IMR-90 (cell line): ENCODE results near the gene ATP9B. TPM values are rescaled to one million over a fixed set of nuclear protein-coding genes. Genes with fewer than 3 reads are reported as not detected.
A peak's percentile ranks its signal among the peaks of the same experiment; 100 is the strongest.

ENCODE experiments used
- ATAC-seq: fragments of 200-7000 bp; cut with Tn5 transposase; 2 replicates; pipeline ENCODE4 v1.9.1; 2020; ENCODE audit warnings: low read depth, mild to moderate bottlenecking, moderate library complexity
- BruUV-seq: library from RNA; stranded (reverse); fragments of 400-500 nt; replicated peaks from 2 replicates; lab custom pipeline; 2021; lab: Mats Ljungman, UMichigan
- CTCF ChIA-PET: fragments of 300-600 bp; formaldehyde crosslinking; extraction: SDS; loops from one replicate; lab custom pipeline; 2021; ENCODE audit warnings: antibody characterized with exemption; lab: Yijun Ruan, JAX
- POLR2A ChIA-PET: fragments of 300-600 bp; sonication (Branson Sonifier 250); formaldehyde crosslinking; loops from one replicate; lab custom pipeline; 2022; ENCODE audit warnings: antibody characterized with exemption; ENCODE audit not compliant: unreplicated experiment; lab: Charles Lee
- DNase-seq: peaks from one replicate; pipeline ENCODE4 v3.0.0; 2013
- H2AFZ ChIP-seq: replicated peaks from 2 replicates; pipeline ENCODE3; 2013; ENCODE audit warnings: low read length, mild to moderate bottlenecking; ENCODE audit not compliant: poor library complexity
- H2AK5ac ChIP-seq: 2 replicates; pipeline ENCODE4 v1.6.1; 2013; ENCODE audit warnings: low read depth, low read length, inconsistent platforms
- H2AK9ac ChIP-seq: replicated peaks from 2 replicates; pipeline ENCODE3; 2013; ENCODE audit warnings: mild to moderate bottlenecking, low read depth, low read length, moderate library complexity; ENCODE audit not compliant: poor library complexity
- H2BK120ac ChIP-seq: 2 replicates; pipeline ENCODE4 v1.6.1; 2013; ENCODE audit warnings: low read depth, low read length, inconsistent platforms
- H2BK15ac ChIP-seq: 3 replicates; pipeline ENCODE4 v1.6.1; 2013; ENCODE audit warnings: low read depth, low read length, inconsistent platforms
- H2BK20ac ChIP-seq: 2 replicates; pipeline ENCODE4 v1.6.1; 2013; ENCODE audit warnings: low read depth, mild to moderate bottlenecking, inconsistent platforms, low read length, moderate library complexity
- H2BK5ac ChIP-seq: 2 replicates; pipeline ENCODE4 v1.6.1; 2013; ENCODE audit warnings: mild to moderate bottlenecking, low read depth, low read length, inconsistent platforms; ENCODE audit not compliant: poor library complexity, severe bottlenecking
- H3K14ac ChIP-seq: replicated peaks from 2 replicates; pipeline ENCODE4 v1.6.1; 2013; ENCODE audit warnings: low read depth, low read length, inconsistent platforms
- H3K18ac ChIP-seq: 2 replicates; pipeline ENCODE4 v1.6.1; 2013; ENCODE audit warnings: low read depth, low read length, control low read depth
- H3K23ac ChIP-seq: 2 replicates; pipeline ENCODE4 v1.6.1; 2013; ENCODE audit warnings: low read depth, low read length, inconsistent platforms
- H3K27ac ChIP-seq: 2 replicates; pipeline ENCODE4 v1.5.1; 2013; ENCODE audit warnings: mild to moderate bottlenecking, control low read depth, low read length; ENCODE audit not compliant: insufficient read depth
- H3K27me3 ChIP-seq: 2 replicates; pipeline ENCODE4 v1.6.1; 2013; ENCODE audit warnings: low read length; ENCODE audit not compliant: control insufficient read depth, insufficient read depth
- H3K36me3 ChIP-seq: 2 replicates; pipeline ENCODE4 v1.6.1; 2013; ENCODE audit warnings: low read length, mixed read lengths; ENCODE audit not compliant: control insufficient read depth, insufficient read depth
- H3K4ac ChIP-seq: 2 replicates; pipeline ENCODE4 v1.6.1; 2013; ENCODE audit warnings: low read depth, low read length, inconsistent platforms
- H3K4me1 ChIP-seq: 2 replicates; pipeline ENCODE4 v1.6.1; 2013; ENCODE audit warnings: low read length, mixed read lengths; ENCODE audit not compliant: control insufficient read depth, insufficient read depth
- H3K4me2 ChIP-seq: 2 replicates; pipeline ENCODE4 v1.6.1; 2013; ENCODE audit warnings: low read depth, mild to moderate bottlenecking, control low read depth, low read length, moderate library complexity
- H3K4me3 ChIP-seq: 2 replicates; pipeline ENCODE4 v1.5.1; 2013; ENCODE audit warnings: low read depth, mild to moderate bottlenecking, control low read depth, low read length, moderate library complexity; ENCODE audit not compliant: insufficient read depth
- H3K56ac ChIP-seq: 2 replicates; pipeline ENCODE4 v1.6.1; 2013; ENCODE audit warnings: low read length, inconsistent platforms; ENCODE audit not compliant: insufficient read depth; ENCODE audit errors: extremely low read depth
- H3K79me1 ChIP-seq, 2 experiments: 2 replicates each; pipeline ENCODE4 v1.6.1; 2013; ENCODE audit warnings: low read length in 2 of 2, inconsistent platforms in 1 of 2, low read depth in 1 of 2
- H3K9ac ChIP-seq: 2 replicates; pipeline ENCODE4 v1.6.1; 2013; ENCODE audit warnings: low read depth, low read length, control low read depth
- H3K9me1 ChIP-seq: 2 replicates; pipeline ENCODE4 v1.6.1; 2013; ENCODE audit warnings: low read length, inconsistent platforms; ENCODE audit not compliant: insufficient read depth
- H3K9me3 ChIP-seq: 2 replicates; pipeline ENCODE4 v1.6.1; 2013; ENCODE audit warnings: low read length; ENCODE audit not compliant: control insufficient read depth, insufficient read depth
- H4K20me1 ChIP-seq: 2 replicates; pipeline ENCODE4 v1.6.1; 2013; ENCODE audit warnings: low read length, inconsistent platforms; ENCODE audit not compliant: insufficient read depth
- H4K5ac ChIP-seq: 2 replicates; pipeline ENCODE4 v1.6.1; 2013; ENCODE audit warnings: mild to moderate bottlenecking, low read depth, low read length, control low read depth
- H4K8ac ChIP-seq, 2 experiments: 2 replicates each; pipeline ENCODE4 v1.6.1; 2013; ENCODE audit warnings: low read depth in 2 of 2, low read length in 2 of 2, control low read depth in 1 of 2, inconsistent platforms in 1 of 2
- H4K91ac ChIP-seq: 2 replicates; pipeline ENCODE4 v1.6.1; 2013; ENCODE audit warnings: low read depth, low read length, inconsistent platforms; ENCODE audit not compliant: insufficient read depth
- CHD1 ChIP-seq: IDR thresholded peaks from 2 replicates; pipeline ENCODE4 v1.6.1; 2012; ENCODE audit warnings: low read depth, low read length, improper control_type of control experiment
- MAZ ChIP-seq: IDR thresholded peaks from 2 replicates; pipeline ENCODE4 v1.6.1; 2012; ENCODE audit warnings: low read depth, mild to moderate bottlenecking, low read length, improper control_type of control experiment, moderate library complexity, borderline replicate concordance
- MXI1 ChIP-seq: IDR thresholded peaks from 2 replicates; pipeline ENCODE4 v1.6.1; 2012; ENCODE audit warnings: low read depth, mild to moderate bottlenecking, low read length, moderate library complexity, borderline replicate concordance
- NFE2L2 ChIP-seq: fragments of 150-350 bp; IDR thresholded peaks from 2 replicates; pipeline ENCODE4 v1.6.1; 2016; ENCODE audit warnings: low read depth, mild to moderate bottlenecking, low read length
- POLR2A ChIP-seq: IDR thresholded peaks from 2 replicates; pipeline ENCODE4 v1.6.1; 2012; ENCODE audit warnings: mild to moderate bottlenecking, low read depth, low read length
- RAD21 ChIP-seq: IDR thresholded peaks from 2 replicates; pipeline ENCODE4 v1.6.1; 2012; ENCODE audit warnings: low read length, improper control_type of control experiment
- RCOR1 ChIP-seq: IDR thresholded peaks from 2 replicates; pipeline ENCODE4 v1.6.1; 2012; ENCODE audit warnings: mild to moderate bottlenecking, low read length, improper control_type of control experiment; ENCODE audit not compliant: insufficient replicate concordance
- WGBS, 2 experiments: methylation state at CpG; one replicate each; pipeline versions ENCODE4 v1.1.5 to v1.1.7; 2013; ENCODE audit warnings: missing lambda C conversion rate in 2 of 2; ENCODE audit not compliant: insufficient read length in 1 of 2; ENCODE audit errors: extremely low coverage in 2 of 2; 5-methylcytosine and 5-hydroxymethylcytosine counted together
- dilution Hi-C: fragments of 300-500 bp; cut with HindIII; formaldehyde crosslinking; loops from one replicate; pipeline ENCODE4 v1.14.3; 2018; ENCODE audit warnings: low sequenced_read_pairs; ENCODE audit not compliant: unreplicated experiment
- in situ Hi-C: fragments of 300-500 bp; cut with MboI; formaldehyde crosslinking; loops from 3 replicates; pipeline ENCODE4 v1.14.3; 2019; ENCODE audit warnings: low sequenced_read_pairs, inconsistent platforms, mixed read lengths
- intact Hi-C: fragments of 100-400 bp; cut with micrococcal nuclease; formaldehyde crosslinking; loops from 2 replicates; pipeline ENCODE4 v1.10.0; 2022
- polyA plus RNA-seq, 3 experiments: library from polyadenylated mRNA; depleted of rRNA; stranded (reverse); fragments of >200 nt; gene quantifications; 2 replicates each; pipeline ENCODE4 v1.2.3, GENCODE V29; 2012; ENCODE audit warnings: low replicate concordance in 1 of 3
- total RNA-seq: library from RNA; depleted of rRNA; stranded (reverse); fragments of >200 nt; gene quantifications from 2 replicates; pipeline ENCODE4 v1.2.3, GENCODE V29; 2012
- TF ChIP-seq, protein P1 (sequence below): fragments of 150-350 bp; IDR thresholded peaks from 2 replicates; pipeline ENCODE4 v1.6.1; 2016; ENCODE audit warnings: low read depth, mild to moderate bottlenecking, low read length, moderate library complexity, borderline replicate concordance

ATP9B gene
- total and polyA plus RNA-seq, 2 of the 4 experiments (the other 2 are of a cell fraction) = 11.0 to 11.5 TPM

GRCh38 chr18:79156327-79156726 lies 87.1 kb downstream of the ATP9B start:
- Histone ChIP-seq H2AK9ac (no peak overlapping the region), H3K4me2 (no peak overlapping the region), H2BK20ac (peak overlapping the region; percentile 48), H3K79me1 (no peaks in the 10 kb centered on the region), H2AK5ac (peak overlapping the region; percentile 27; the same call in 1 of the 2 replicates), H4K20me1 (no peaks in the 10 kb centered on the region), H2AFZ (no peak overlapping the region), H3K23ac (no peak overlapping the region), H2BK5ac (peak overlapping the region; percentile 16), H3K9me3 (no peaks in the 10 kb centered on the region), H4K91ac (no peak overlapping the region; the same call in 1 of the 2 replicates), H3K36me3 (peaks cover 5% of the 10 kb centered on the region), H3K27ac (peak overlapping the region; percentile 15; the same call in 1 of the 2 replicates), H3K56ac (no peak overlapping the region), H3K9ac (no peak overlapping the region), H2BK120ac (peak overlapping the region; percentile 59), H3K27me3 (no peaks in the 10 kb centered on the region), H3K14ac (peak overlapping the region; percentile 32; the same call in 1 of the 2 replicates), H2BK15ac (peak overlapping the region; percentile 41; the same call in 1 of the 3 replicates), H3K4ac (peak overlapping the region; percentile 61), H4K8ac (no peak overlapping the region), H3K4me3 (no peak overlapping the region), H3K9me1 (peaks cover 4% of the 10 kb centered on the region; the same call in 1 of the 2 replicates), H4K5ac (no peak overlapping the region; the same call in 1 of the 2 replicates), H3K4me1 (peaks cover 3% of the 10 kb centered on the region; the same call in 1 of the 2 replicates), H3K18ac (peak overlapping the region; percentile 21; the same call in 1 of the 2 replicates)
- DNase-seq (no peak), ATAC-seq (peak; percentile 24; the same call in 1 of the 2 replicates)
- intact Hi-C loops = no loop called here
- no CpG with 5 or more reads among the region's 4 CpGs for WGBS, 2 experiments
- dilution Hi-C loops = no loop called here
- ChIA-PET CTCF (interaction anchor here (1.2 kb wide), 1 partner anchor 35 kb away, joined by 3 read pairs; no protein-coding TSS in a partner anchor), POLR2A (no interaction called here)
- no TSS peak for BruUV-seq
- TF ChIP-seq RAD21 = no peak
- TF ChIP-seq MAZ = no peak
- no peak for TF ChIP-seq NFE2L2
- no peak for TF ChIP-seq MXI1
- TF ChIP-seq RCOR1 = no peak
- TF ChIP-seq, protein P1, sequence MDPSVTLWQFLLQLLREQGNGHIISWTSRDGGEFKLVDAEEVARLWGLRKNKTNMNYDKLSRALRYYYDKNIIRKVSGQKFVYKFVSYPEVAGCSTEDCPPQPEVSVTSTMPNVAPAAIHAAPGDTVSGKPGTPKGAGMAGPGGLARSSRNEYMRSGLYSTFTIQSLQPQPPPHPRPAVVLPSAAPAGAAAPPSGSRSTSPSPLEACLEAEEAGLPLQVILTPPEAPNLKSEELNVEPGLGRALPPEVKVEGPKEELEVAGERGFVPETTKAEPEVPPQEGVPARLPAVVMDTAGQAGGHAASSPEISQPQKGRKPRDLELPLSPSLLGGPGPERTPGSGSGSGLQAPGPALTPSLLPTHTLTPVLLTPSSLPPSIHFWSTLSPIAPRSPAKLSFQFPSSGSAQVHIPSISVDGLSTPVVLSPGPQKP = no peak
- TF ChIP-seq CHD1 = no peak
- no peak for TF ChIP-seq POLR2A
- in situ Hi-C loops = no loop called here
